B cell (primary cell): Measurements from ENCODE around the gene ATP9B. TPM values are rescaled to one million over a fixed set of nuclear protein-coding genes. Genes with fewer than 3 reads are reported as not detected.

Experiments used
- ATAC-seq: fragments of 200-7000 bp; cut with Tn5 transposase; one replicate; pipeline ENCODE4 v1.10.0; 2021; ENCODE audit warnings: low read depth, mild to moderate bottlenecking, moderate number of reproducible peaks, moderate library complexity
- CTCF ChIA-PET: fragments of 350-600 bp; sonication (Branson Sonifier 250); formaldehyde crosslinking; loops from one replicate; lab custom pipeline; 2021; ENCODE audit warnings: antibody characterized with exemption, inconsistent platforms; lab: Charles Lee
- POLR2A ChIA-PET: fragments of 350-600 bp; sonication (Branson Sonifier 250); formaldehyde crosslinking; loops from one replicate; lab custom pipeline; 2021; ENCODE audit warnings: antibody characterized with exemption; lab: Charles Lee
- DNase-seq: peaks from one replicate; pipeline ENCODE4 v3.0.0; 2013
- H2AFZ ChIP-seq: 2 replicates; pipeline ENCODE4 v1.6.1; 2012; ENCODE audit warnings: mild to moderate bottlenecking, low read depth, low read length; ENCODE audit not compliant: insufficient read depth, poor library complexity, severe bottlenecking
- H3K27ac ChIP-seq, 2 donors: 1 replicate in 1 of 2; 2 replicates in 1 of 2; pipeline ENCODE4 v1.5.1; 2012 to 2013; ENCODE audit warnings: low read length in 2 of 2, mild to moderate bottlenecking in 2 of 2, moderate library complexity in 1 of 2
- H3K27me3 ChIP-seq, 4 experiments: fragments of 200-600 bp in 1 of 4; sonication (generic) in 1 of 4; replicated peaks in 1 of 4; 1 replicate in 2 of 4; 2 replicates in 2 of 4; pipeline versions ENCODE4 v1.6.1 to v1.7.0; 2013 to 2016; ENCODE audit warnings: low read length in 3 of 4, mild to moderate bottlenecking in 2 of 4, mixed read lengths in 1 of 4, moderate library complexity in 1 of 4; ENCODE audit not compliant: insufficient read depth in 4 of 4, control insufficient read depth in 3 of 4; ENCODE audit errors: control extremely low read depth in 1 of 4
- H3K36me3 ChIP-seq, 2 experiments: replicated peaks in 1 of 2; 1 replicate in 1 of 2; 2 replicates in 1 of 2; pipeline versions ENCODE4 v1.6.1 to v1.7.1; 2013; ENCODE audit warnings: low read length in 1 of 2; ENCODE audit not compliant: insufficient read depth in 2 of 2, control insufficient read depth in 1 of 2; ENCODE audit errors: control extremely low read depth in 1 of 2, extremely low read depth in 1 of 2
- H3K4me1 ChIP-seq, 2 donors: fragments of 200-600 bp in 1 of 2; sonication (generic) in 1 of 2; 1 replicate in 1 of 2; 2 replicates in 1 of 2; pipeline versions ENCODE4 v1.5.1 to v1.6.1; 2013 to 2017; ENCODE audit warnings: low read length in 2 of 2; ENCODE audit not compliant: control insufficient read depth in 2 of 2, insufficient read depth in 2 of 2
- H3K4me2 ChIP-seq: replicated peaks from 2 replicates; pipeline ENCODE3; 2012; ENCODE audit warnings: mild to moderate bottlenecking, low read depth, low read length; ENCODE audit not compliant: poor library complexity, severe bottlenecking
- H3K4me3 ChIP-seq, 5 experiments: fragments of 200-600 bp in 1 of 5; sonication (generic) in 1 of 5; 1 replicate in 3 of 5; 2 replicates in 2 of 5; pipeline versions ENCODE4 v1.5.1 to v1.7.0; 2011 to 2016; ENCODE audit warnings: low read length in 4 of 5, mild to moderate bottlenecking in 4 of 5, low read depth in 2 of 5, control low read depth in 1 of 5, moderate library complexity in 1 of 5; ENCODE audit not compliant: insufficient read depth in 1 of 5; ENCODE audit errors: control extremely low read depth in 1 of 5, extremely low read depth in 1 of 5
- H3K79me2 ChIP-seq: fragments of 200-600 bp; sonication (generic); one replicate; pipeline ENCODE4 v1.6.0; 2016; ENCODE audit warnings: low read length; ENCODE audit not compliant: control insufficient read depth, insufficient read depth
- H3K9ac ChIP-seq: fragments of 200-600 bp; sonication (generic); 2 replicates; pipeline ENCODE4 v1.6.1; 2017; ENCODE audit warnings: mild to moderate bottlenecking, low read length, moderate library complexity
- H3K9me3 ChIP-seq, 3 donors: one replicate each; pipeline versions ENCODE4 v1.6.1 to v1.7.1; 2013; ENCODE audit warnings: low read length in 2 of 3; ENCODE audit not compliant: control insufficient read depth in 2 of 3, insufficient read depth in 1 of 3; ENCODE audit errors: control extremely low read depth in 1 of 3
- H4K20me1 ChIP-seq: 2 replicates; pipeline ENCODE4 v1.6.0; 2012; ENCODE audit warnings: mild to moderate bottlenecking, low read length; ENCODE audit not compliant: insufficient read depth, control insufficient read depth, poor library complexity, severe bottlenecking
- H3K27ac Mint-ChIP-seq: one replicate; pipeline ENCODE4 v1.8.0; 2021; ENCODE audit warnings: mixed read lengths
- H3K27me3 Mint-ChIP-seq: one replicate; pipeline ENCODE4 v1.8.0; 2021; ENCODE audit warnings: mixed read lengths
- H3K4me1 Mint-ChIP-seq: one replicate; pipeline ENCODE4 v1.8.0; 2021; ENCODE audit warnings: mixed read lengths
- H3K4me3 Mint-ChIP-seq: one replicate; pipeline ENCODE4 v1.8.0; 2021; ENCODE audit warnings: mixed read lengths
- H3K9me3 Mint-ChIP-seq: one replicate; pipeline ENCODE4 v1.8.0; 2022; ENCODE audit warnings: mixed read lengths; ENCODE audit not compliant: insufficient read depth
- CTCF ChIP-seq: fragments of 200-600 bp; IDR thresholded peaks from one replicate; pipeline ENCODE4 v1.8.0; 2022; ENCODE audit warnings: antibody characterized with exemption, mild to moderate bottlenecking
- EZH2 ChIP-seq: IDR thresholded peaks from 2 replicates; pipeline ENCODE4 v1.6.1; 2012; ENCODE audit warnings: borderline replicate concordance, low read depth, mild to moderate bottlenecking, moderate library complexity, low read length; ENCODE audit not compliant: insufficient read depth, poor library complexity, severe bottlenecking
- WGBS: methylation state at CpG from one replicate; pipeline ENCODE4 v1.1.5; 2013; ENCODE audit warnings: missing lambda C conversion rate; ENCODE audit not compliant: insufficient coverage; 5-methylcytosine and 5-hydroxymethylcytosine counted together
- intact Hi-C: fragments of 100-400 bp; cut with micrococcal nuclease; formaldehyde crosslinking; loops from one replicate; pipeline ENCODE4 v1.10.0; 2022
- polyA plus RNA-seq: library from polyadenylated mRNA; depleted of rRNA; stranded (reverse); fragments of >200 nt; gene quantifications from 2 replicates; pipeline ENCODE4 v1.2.3, GENCODE V29; 2012
- total RNA-seq, 2 donors: library from RNA; stranded (reverse); fragments of 120-200 nt in 1 of 2; gene quantifications; 1 replicate in 1 of 2; 2 replicates in 1 of 2; pipeline versions ENCODE4 v1.2.3 to v1.2.4, GENCODE V29; 2013 to 2022

ATP9B gene
- total and polyA plus RNA-seq, 2 donors (not counting 1 experiment from before 2014, with no cell fraction given), result 34.3 to 71.7 TPM

GRCh38 chr18:79121746-79122474, 52.7 kb downstream of the ATP9B start:
- no peak for ATAC-seq
- H3K27ac ChIP-seq, result no peak overlapping the region
- peaks cover 1 to 9% of the 10 kb centered on the region in 2 experiments for H3K36me3 ChIP-seq
- no peak overlapping the region for H3K4me3 ChIP-seq
- no peak for DNase-seq
- H3K27me3 Mint-ChIP-seq, result no peaks in the 10 kb centered on the region
- H3K9me3 ChIP-seq, result no peaks in the 10 kb centered on the region
- no peaks in the 10 kb centered on the region for H3K79me2 ChIP-seq
- no peak overlapping the region for H2AFZ ChIP-seq
- no CpG with 5 or more reads among the region's 2 CpGs for WGBS
- H3K4me2 ChIP-seq, result no peak overlapping the region
- H3K4me1 Mint-ChIP-seq, result no peaks in the 10 kb centered on the region
- H3K4me1 ChIP-seq, result no peaks in the 10 kb centered on the region
- H4K20me1 ChIP-seq, result no peaks in the 10 kb centered on the region
- CTCF ChIA-PET, result no interaction called here
- no peak overlapping the region for H3K27ac Mint-ChIP-seq
- no peak overlapping the region for H3K9ac ChIP-seq
- H3K27me3 ChIP-seq, result no peaks in the 10 kb centered on the region
- H3K4me3 Mint-ChIP-seq, result no peak overlapping the region
- TF ChIP-seq CTCF (no peak), EZH2 (no peak)
- intact Hi-C loops, result no loop called here
- POLR2A ChIA-PET, result no interaction called here
- no peaks in the 10 kb centered on the region for H3K9me3 Mint-ChIP-seq

- H3K27ac Mint-ChIP-seq, result no peak overlapping the region
Measured at GRCh38 chr18:79123948-79124347, 54.8 kb downstream of the ATP9B start.

More at GRCh38 chr18:79123948-79124347, 54.8 kb downstream of the ATP9B start:
- ATAC-seq (no peak), DNase-seq (no peak)
- no peak overlapping the region for H3K4me2 ChIP-seq
- H3K4me1 ChIP-seq, result no peaks in the 10 kb centered on the region
- CTCF ChIA-PET, result no interaction called here
- no CpG with 5 or more reads among the region's 2 CpGs for WGBS
- H3K27me3 ChIP-seq, result no peaks in the 10 kb centered on the region
- POLR2A ChIA-PET, result no interaction called here
- no peaks in the 10 kb centered on the region for H4K20me1 ChIP-seq
- H3K9me3 Mint-ChIP-seq, result no peaks in the 10 kb centered on the region
- H3K4me3 Mint-ChIP-seq, result no peak overlapping the region
- no peaks in the 10 kb centered on the region for H3K9me3 ChIP-seq
- H3K79me2 ChIP-seq, result no peaks in the 10 kb centered on the region
- intact Hi-C loops, result no loop called here
- no peak overlapping the region for H3K4me3 ChIP-seq
- no peak overlapping the region for H3K9ac ChIP-seq
- no peak overlapping the region for H2AFZ ChIP-seq
- peaks cover 0 to 18% of the 10 kb centered on the region in 2 experiments for H3K36me3 ChIP-seq
- no peaks in the 10 kb centered on the region for H3K4me1 Mint-ChIP-seq
- no peak overlapping the region for H3K27ac ChIP-seq
- TF ChIP-seq EZH2 (no peak), CTCF (no peak)
- H3K27me3 Mint-ChIP-seq, result no peaks in the 10 kb centered on the region
